Endodermal cell (in vitro differentiated cells): ENCODE data around the gene TMEM273. TPM values are rescaled to one million over a fixed set of nuclear protein-coding genes. Genes with fewer than 3 reads are reported as not detected.

Experiments used
- DNase-seq: peaks from one replicate; pipeline ENCODE4 v3.0.0-alpha.2; 2017
- H3K27ac ChIP-seq: 2 replicates; pipeline ENCODE4 v1.5.1; 2013; ENCODE audit warnings: mild to moderate bottlenecking, low read depth, low read length, moderate library complexity
- H3K27me3 ChIP-seq: 2 replicates; pipeline ENCODE4 v1.6.1; 2013; ENCODE audit warnings: mild to moderate bottlenecking, low read length, moderate library complexity; ENCODE audit not compliant: insufficient read depth, control insufficient read depth, poor library complexity, severe bottlenecking
- H3K36me3 ChIP-seq: 2 replicates; pipeline ENCODE4 v1.7.0; 2013; ENCODE audit warnings: mild to moderate bottlenecking, low read length, moderate library complexity; ENCODE audit not compliant: control insufficient read depth, insufficient read depth
- H3K4me1 ChIP-seq: one replicate; pipeline ENCODE4 v1.7.0; 2013; ENCODE audit warnings: low read length; ENCODE audit not compliant: control insufficient read depth, insufficient read depth
- H3K4me3 ChIP-seq: 2 replicates; pipeline ENCODE4 v1.5.1; 2013; ENCODE audit warnings: mild to moderate bottlenecking, low read length, moderate library complexity
- H3K9ac ChIP-seq: 2 replicates; pipeline ENCODE4 v1.6.1; 2013; ENCODE audit warnings: mild to moderate bottlenecking, low read length, moderate library complexity; ENCODE audit not compliant: poor library complexity, severe bottlenecking; ENCODE audit errors: extremely low read depth
- H3K9me3 ChIP-seq: 2 replicates; pipeline ENCODE4 v1.6.1; 2013; ENCODE audit warnings: mild to moderate bottlenecking, low read length, moderate library complexity; ENCODE audit not compliant: control insufficient read depth
- H3K27ac Mint-ChIP-seq: 2 replicates; pipeline ENCODE4 v1.8.0; 2020; ENCODE audit warnings: mixed read lengths
- H3K27me3 Mint-ChIP-seq: 2 replicates; pipeline ENCODE4 v1.8.0; 2021; ENCODE audit warnings: mild to moderate bottlenecking, mixed read lengths; ENCODE audit not compliant: insufficient read depth
- H3K36me3 Mint-ChIP-seq: 2 replicates; pipeline ENCODE4 v1.8.0; 2020; ENCODE audit warnings: low read depth, mixed read lengths
- H3K4me1 Mint-ChIP-seq: 2 replicates; pipeline ENCODE4 v1.8.0; 2020; ENCODE audit warnings: mixed read lengths
- H3K4me3 Mint-ChIP-seq: 2 replicates; pipeline ENCODE4 v1.8.0; 2020; ENCODE audit warnings: mild to moderate bottlenecking, moderate library complexity, mixed read lengths
- H3K9me3 Mint-ChIP-seq: 2 replicates; pipeline ENCODE4 v1.8.0; 2020; ENCODE audit warnings: mild to moderate bottlenecking, mixed read lengths
- WGBS, 2 experiments: methylation state at CpG; one replicate each; pipeline versions ENCODE4 v1.1.5 to v1.1.7; 2013; ENCODE audit warnings: missing lambda C conversion rate in 2 of 2, mixed read lengths in 1 of 2; ENCODE audit not compliant: insufficient coverage in 1 of 2, insufficient read length in 1 of 2; 5-methylcytosine and 5-hydroxymethylcytosine counted together
- total RNA-seq, 2 donors: library from RNA; stranded (reverse); fragmentation: NEBNext Ultra II Directional in 1 of 2; extraction: Animal tissue kit (Norgen Biotek cat#: 25700) in 1 of 2; gene quantifications; 2 replicates in 1 of 2; 3 replicates in 1 of 2; pipeline ENCODE4 v1.2.1, GENCODE V29; 2021
- TF ChIP-seq, protein P1 (sequence below): fragments of 200-600 bp; sonication (generic); conservative IDR thresholded peaks from 2 replicates; pipeline ENCODE4 v1.5.0; 2021; ENCODE audit warnings: antibody characterized with exemption, mild to moderate bottlenecking

The TMEM273 gene
- total RNA-seq, 2 donors from 2014 or later: not detected

DNA sequence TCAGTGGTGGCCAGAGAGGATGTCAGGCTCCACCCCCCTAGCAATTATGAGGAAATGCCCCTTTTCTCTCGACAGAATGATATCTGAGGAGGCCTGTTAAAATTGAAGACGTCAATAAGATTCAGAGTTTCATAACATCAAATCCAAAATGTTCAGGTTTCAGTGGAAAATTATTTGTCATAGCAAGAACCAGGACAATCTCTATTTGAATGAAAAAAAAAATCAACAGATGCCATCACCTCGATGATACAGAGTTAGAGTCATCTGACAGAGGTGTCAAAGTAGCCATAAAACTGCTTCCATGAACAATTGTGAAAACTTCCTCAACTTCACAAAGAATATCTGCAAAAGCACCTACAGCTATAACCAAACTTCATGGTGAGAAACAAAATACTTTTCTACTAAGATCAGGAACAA lies 7.7 kb downstream of the TMEM273 start:
- no peaks in the 10 kb centered on the region for H3K4me1 Mint-ChIP-seq
- TF ChIP-seq, protein P1, sequence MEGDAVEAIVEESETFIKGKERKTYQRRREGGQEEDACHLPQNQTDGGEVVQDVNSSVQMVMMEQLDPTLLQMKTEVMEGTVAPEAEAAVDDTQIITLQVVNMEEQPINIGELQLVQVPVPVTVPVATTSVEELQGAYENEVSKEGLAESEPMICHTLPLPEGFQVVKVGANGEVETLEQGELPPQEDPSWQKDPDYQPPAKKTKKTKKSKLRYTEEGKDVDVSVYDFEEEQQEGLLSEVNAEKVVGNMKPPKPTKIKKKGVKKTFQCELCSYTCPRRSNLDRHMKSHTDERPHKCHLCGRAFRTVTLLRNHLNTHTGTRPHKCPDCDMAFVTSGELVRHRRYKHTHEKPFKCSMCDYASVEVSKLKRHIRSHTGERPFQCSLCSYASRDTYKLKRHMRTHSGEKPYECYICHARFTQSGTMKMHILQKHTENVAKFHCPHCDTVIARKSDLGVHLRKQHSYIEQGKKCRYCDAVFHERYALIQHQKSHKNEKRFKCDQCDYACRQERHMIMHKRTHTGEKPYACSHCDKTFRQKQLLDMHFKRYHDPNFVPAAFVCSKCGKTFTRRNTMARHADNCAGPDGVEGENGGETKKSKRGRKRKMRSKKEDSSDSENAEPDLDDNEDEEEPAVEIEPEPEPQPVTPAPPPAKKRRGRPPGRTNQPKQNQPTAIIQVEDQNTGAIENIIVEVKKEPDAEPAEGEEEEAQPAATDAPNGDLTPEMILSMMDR: no peak
- Histone ChIP-seq H3K36me3 (no peaks in the 10 kb centered on the region), H3K27ac (no peak overlapping the region), H3K4me3 (no peak overlapping the region), H3K9me3 (no peaks in the 10 kb centered on the region), H3K4me1 (no peaks in the 10 kb centered on the region), H3K27me3 (no peaks in the 10 kb centered on the region), H3K9ac (no peak overlapping the region)
- H3K9me3 Mint-ChIP-seq: no peaks in the 10 kb centered on the region
- no peaks in the 10 kb centered on the region for H3K36me3 Mint-ChIP-seq
- no peaks in the 10 kb centered on the region for H3K27me3 Mint-ChIP-seq
- H3K27ac Mint-ChIP-seq: no peak overlapping the region
- H3K4me3 Mint-ChIP-seq: no peak overlapping the region
- DNase-seq: no peak
- WGBS, 2 experiments: 59% methylated on average over 3 of the region's 3 CpGs; no CpG with 5 or more reads in 1 of the 2 experiments

DNA sequence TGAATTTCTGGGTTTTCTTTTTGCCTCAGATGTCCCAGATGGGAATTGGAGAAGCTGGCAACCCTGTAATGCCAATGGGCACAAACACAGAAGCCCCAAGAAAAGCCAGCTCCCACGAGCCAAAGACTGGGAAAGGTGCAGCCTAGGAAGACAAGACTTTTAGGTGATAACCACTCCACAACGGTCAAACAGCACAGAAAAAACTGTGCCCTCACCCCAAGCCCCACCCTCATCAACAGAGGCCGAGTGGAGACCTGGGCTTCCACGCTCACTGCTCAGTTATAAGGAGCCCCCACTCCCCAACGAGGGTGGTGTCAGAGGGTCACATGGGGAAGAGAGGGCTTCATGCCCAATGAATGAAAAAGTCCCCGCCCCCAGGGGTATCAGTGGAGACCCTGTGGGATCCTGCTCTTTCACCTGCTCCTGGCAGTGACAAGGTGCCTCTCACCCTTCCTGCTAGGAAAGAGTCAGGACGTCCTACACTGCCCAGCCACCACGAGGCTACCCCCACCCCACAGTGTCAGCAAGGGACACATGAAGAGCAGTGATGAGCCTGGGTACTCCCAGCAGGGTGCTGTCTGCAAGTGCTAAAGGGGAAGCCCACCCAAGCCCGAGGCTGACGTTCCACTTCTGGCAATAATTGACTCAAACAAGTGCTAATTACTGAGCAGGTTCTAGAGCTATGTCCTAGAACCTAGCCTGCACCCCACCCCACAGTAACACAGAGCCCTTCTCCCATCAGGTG lies 8.3 kb downstream of the TMEM273 start:
- WGBS, 2 experiments: 79 to 83% methylated on average over 2 to 10 of the region's 10 CpGs
- Histone ChIP-seq H3K4me3 (no peak overlapping the region), H3K27me3 (no peaks in the 10 kb centered on the region), H3K36me3 (no peaks in the 10 kb centered on the region), H3K9ac (no peak overlapping the region), H3K27ac (no peak overlapping the region), H3K9me3 (no peaks in the 10 kb centered on the region), H3K4me1 (no peaks in the 10 kb centered on the region)
- no peaks in the 10 kb centered on the region for H3K36me3 Mint-ChIP-seq
- no peak overlapping the region for H3K4me3 Mint-ChIP-seq
- peaks cover 4% of the 10 kb centered on the region for H3K4me1 Mint-ChIP-seq
- TF ChIP-seq, protein P1: no peak
- H3K9me3 Mint-ChIP-seq: no peaks in the 10 kb centered on the region
- DNase-seq: no peak
- H3K27me3 Mint-ChIP-seq: no peaks in the 10 kb centered on the region
- H3K27ac Mint-ChIP-seq: no peak overlapping the region

DNA sequence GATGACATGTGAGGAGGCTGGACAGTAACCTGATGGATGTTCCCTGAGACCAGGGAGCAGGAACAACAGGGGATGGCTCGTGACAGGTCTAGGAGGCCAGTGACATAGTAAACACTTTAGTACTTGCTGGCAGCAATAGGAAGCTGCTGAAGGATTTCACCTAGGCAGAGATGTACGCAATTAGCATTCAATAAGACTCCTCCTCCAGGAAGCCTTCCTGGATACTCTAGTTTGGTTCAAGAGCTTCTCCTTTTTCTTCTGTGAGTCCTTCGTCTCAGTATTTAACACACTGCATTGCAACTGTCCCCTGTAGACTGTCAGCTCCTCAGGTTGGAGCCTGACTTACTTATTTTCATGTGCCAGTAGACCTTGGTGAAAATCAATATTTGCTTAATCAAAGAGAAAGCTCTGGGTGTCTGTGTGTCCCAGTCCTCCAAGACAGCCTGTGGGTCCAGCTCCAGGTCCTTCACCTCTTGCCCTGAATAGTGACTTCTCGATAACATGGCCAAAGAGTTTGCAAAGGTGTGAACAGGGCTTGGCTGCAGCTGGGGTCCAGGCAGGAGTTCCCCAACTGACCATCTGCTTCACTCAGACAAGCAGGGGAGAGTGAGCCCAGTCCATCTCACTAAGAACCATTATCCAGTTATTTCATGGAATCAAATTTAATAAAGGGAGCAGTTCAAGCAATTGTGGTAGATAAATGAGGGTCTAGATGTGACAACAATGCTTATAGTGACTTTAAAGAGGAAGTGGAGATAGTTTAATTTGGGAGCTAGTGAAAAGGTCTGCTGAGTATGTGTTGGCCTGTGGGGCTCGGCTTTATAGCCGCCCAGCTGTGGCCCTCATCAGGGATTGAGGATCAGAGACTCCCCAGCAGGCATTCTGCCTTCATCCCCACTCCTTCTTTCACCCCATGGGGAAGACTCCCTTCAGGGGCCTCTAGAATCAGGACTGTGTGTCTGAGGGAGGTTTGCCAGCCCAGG lies 9.4 kb downstream of the TMEM273 start:
- H3K9ac ChIP-seq: no peak overlapping the region
- no peaks in the 10 kb centered on the region for H3K4me1 ChIP-seq
- Mint-ChIP-seq H3K27ac (no peak overlapping the region), H3K4me1 (peaks cover 10% of the 10 kb centered on the region), H3K4me3 (no peak overlapping the region), H3K27me3 (no peaks in the 10 kb centered on the region), H3K36me3 (no peaks in the 10 kb centered on the region), H3K9me3 (no peaks in the 10 kb centered on the region)
- H3K27ac ChIP-seq: no peak overlapping the region
- no peak overlapping the region for H3K4me3 ChIP-seq
- 87 to 100% methylated on average over 3 to 6 of the region's 6 CpGs for WGBS, 2 experiments
- DNase-seq: no peak
- no peaks in the 10 kb centered on the region for H3K9me3 ChIP-seq
- TF ChIP-seq, protein P1: no peak
- no peaks in the 10 kb centered on the region for H3K27me3 ChIP-seq
- no peaks in the 10 kb centered on the region for H3K36me3 ChIP-seq
